Mucosa of descending colon (tissue), 3 donors: ENCODE results near the gene MACROD1. TPM values are rescaled to one million over a fixed set of nuclear protein-coding genes. Genes with fewer than 3 reads are reported as not detected.

Experiments used
- ATAC-seq: fragments of 200-7000 bp; cut with Tn5 transposase; one replicate; pipeline ENCODE4 v1.9.1; 2020; ENCODE audit warnings: mild to moderate bottlenecking, moderate library complexity
- DNase-seq, 3 donors: peaks; one replicate each; pipeline ENCODE4 v3.0.0-alpha.2; 2020
- H3K36me3 ChIP-seq: fragments of 200-600 bp; one replicate; pipeline ENCODE4 v1.8.0; 2021; ENCODE audit warnings: low read depth, mild to moderate bottlenecking
- H3K4me1 ChIP-seq: fragments of 200-600 bp; one replicate; pipeline ENCODE4 v1.8.0; 2021; ENCODE audit warnings: low read depth, mild to moderate bottlenecking
- H3K4me3 ChIP-seq: fragments of 200-600 bp; one replicate; pipeline ENCODE4 v1.8.0; 2021; ENCODE audit warnings: mild to moderate bottlenecking
- H3K9me3 ChIP-seq: fragments of 200-600 bp; one replicate; pipeline ENCODE4 v1.8.0; 2021; ENCODE audit warnings: mild to moderate bottlenecking
- intact Hi-C, 2 donors: fragments of 100-400 bp; cut with DNase I in 1 of 2; cut with micrococcal nuclease in 1 of 2; formaldehyde crosslinking; loops; one replicate each; pipeline versions ENCODE4 v1.11.0 to v1.11.1; 2022; cut with DNase I, micrococcal nuclease
- total RNA-seq, 3 donors: library from RNA; stranded (reverse); fragmentation: NEBNext Ultra II Directional in 2 of 3; extraction: Animal tissue kit (Norgen Biotek cat#: 25700) in 2 of 3; gene quantifications; one replicate each; pipeline versions ENCODE4 v1.2.1 to v1.2.4, GENCODE V29; 2021 to 2023
- TF ChIP-seq, protein P1 (sequence below): fragments of 200-600 bp; IDR thresholded peaks from one replicate; pipeline ENCODE4 v1.8.0; 2022; ENCODE audit warnings: antibody characterized with exemption, mild to moderate bottlenecking
- donor health status: DM: no; HTN: no; CAD: no; lungs with moderate emphysema.
- donor health status: DM: no; HTN: no; CAD: no.
- donor health status: DM: no; HTN: yes; CAD: no.

Gene MACROD1
- total RNA-seq, 3 donors from 2014 or later = 26.7 to 38.7 (median 38.1) TPM

GRCh38 chr11:64094463-64095260 is 71.3 kb downstream of the MACROD1 start:
- Histone ChIP-seq H3K9me3 (no peaks in the 10 kb centered on the region), H3K4me1 (no peaks in the 10 kb centered on the region), H3K4me3 (no peak overlapping the region), H3K36me3 (no peaks in the 10 kb centered on the region)
- DNase-seq (no peak), ATAC-seq (no peak)
- TF ChIP-seq, protein P1, sequence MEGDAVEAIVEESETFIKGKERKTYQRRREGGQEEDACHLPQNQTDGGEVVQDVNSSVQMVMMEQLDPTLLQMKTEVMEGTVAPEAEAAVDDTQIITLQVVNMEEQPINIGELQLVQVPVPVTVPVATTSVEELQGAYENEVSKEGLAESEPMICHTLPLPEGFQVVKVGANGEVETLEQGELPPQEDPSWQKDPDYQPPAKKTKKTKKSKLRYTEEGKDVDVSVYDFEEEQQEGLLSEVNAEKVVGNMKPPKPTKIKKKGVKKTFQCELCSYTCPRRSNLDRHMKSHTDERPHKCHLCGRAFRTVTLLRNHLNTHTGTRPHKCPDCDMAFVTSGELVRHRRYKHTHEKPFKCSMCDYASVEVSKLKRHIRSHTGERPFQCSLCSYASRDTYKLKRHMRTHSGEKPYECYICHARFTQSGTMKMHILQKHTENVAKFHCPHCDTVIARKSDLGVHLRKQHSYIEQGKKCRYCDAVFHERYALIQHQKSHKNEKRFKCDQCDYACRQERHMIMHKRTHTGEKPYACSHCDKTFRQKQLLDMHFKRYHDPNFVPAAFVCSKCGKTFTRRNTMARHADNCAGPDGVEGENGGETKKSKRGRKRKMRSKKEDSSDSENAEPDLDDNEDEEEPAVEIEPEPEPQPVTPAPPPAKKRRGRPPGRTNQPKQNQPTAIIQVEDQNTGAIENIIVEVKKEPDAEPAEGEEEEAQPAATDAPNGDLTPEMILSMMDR = no peak
- intact Hi-C loops = no loop called here

GRCh38 chr11:64093233-64094039 is 72.5 kb downstream of the MACROD1 start:
- DNase-seq (no peak), ATAC-seq (no peak)
- Histone ChIP-seq H3K9me3 (no peaks in the 10 kb centered on the region), H3K4me1 (peaks cover 4% of the 10 kb centered on the region), H3K4me3 (no peak overlapping the region), H3K36me3 (no peaks in the 10 kb centered on the region)
- TF ChIP-seq, protein P1 = no peak
- intact Hi-C loops = no loop called here

- TF ChIP-seq, protein P1 = no peak
Measured at GRCh38 chr11:64092761-64093136, 73.2 kb downstream of the MACROD1 start.

GRCh38 chr11:64092111-64092760 is 73.7 kb downstream of the MACROD1 start:
- Histone ChIP-seq H3K36me3 (no peaks in the 10 kb centered on the region), H3K4me3 (no peak overlapping the region), H3K4me1 (peaks cover 4% of the 10 kb centered on the region), H3K9me3 (no peaks in the 10 kb centered on the region)
- intact Hi-C loops = no loop called here
- no peak for ATAC-seq
- no peak for DNase-seq
- TF ChIP-seq, protein P1 = no peak

More at GRCh38 chr11:64092761-64093136, 73.2 kb downstream of the MACROD1 start:
- DNase-seq (no peak), ATAC-seq (no peak)
- Histone ChIP-seq H3K4me1 (peaks cover 4% of the 10 kb centered on the region), H3K9me3 (no peaks in the 10 kb centered on the region), H3K36me3 (no peaks in the 10 kb centered on the region), H3K4me3 (no peak overlapping the region)
- intact Hi-C loops = no loop called here

DNA sequence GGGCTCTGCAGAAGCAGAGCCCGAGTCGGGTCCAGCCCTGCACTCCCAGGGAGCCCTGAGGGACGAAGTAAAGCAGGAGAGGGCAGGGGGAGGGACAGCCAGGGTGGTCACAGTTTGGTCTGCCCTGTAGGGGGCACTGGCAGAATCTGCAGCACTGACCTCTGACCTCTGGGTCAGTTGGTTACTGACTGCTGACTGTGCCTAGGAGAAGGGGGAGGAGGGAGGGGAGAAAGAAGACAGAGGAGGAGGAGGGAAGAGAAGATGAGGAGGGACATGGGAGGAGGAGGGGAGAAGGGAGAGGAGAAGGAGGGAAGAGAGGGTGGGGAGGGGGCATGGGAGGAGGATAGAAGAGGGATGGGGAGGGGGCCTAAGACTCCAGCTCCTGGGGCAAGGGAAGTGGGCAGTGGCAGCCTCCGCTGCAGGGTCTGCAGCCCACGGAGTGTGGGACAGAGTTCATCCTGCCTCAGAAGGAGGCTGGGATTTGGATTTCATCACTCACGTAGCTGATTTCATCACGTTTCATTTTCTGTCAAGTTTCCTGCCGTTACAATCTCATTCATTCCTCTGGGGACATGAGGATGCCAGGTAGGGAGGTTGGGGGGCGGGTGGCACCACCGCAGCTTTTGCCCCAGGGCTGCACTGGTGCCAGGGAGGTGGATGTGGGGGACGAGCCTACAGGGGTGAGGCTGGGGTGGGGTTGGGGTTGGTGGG is 75.0 kb downstream of the MACROD1 start:
- no peaks in the 10 kb centered on the region for H3K9me3 ChIP-seq
- intact Hi-C loops = no loop called here
- H3K36me3 ChIP-seq = no peaks in the 10 kb centered on the region
- DNase-seq (no peak), ATAC-seq (no peak)
- no peak overlapping the region for H3K4me3 ChIP-seq
- TF ChIP-seq, protein P1 = no peak
- peaks cover 4% of the 10 kb centered on the region for H3K4me1 ChIP-seq
